ENCODE measurements around the gene C2orf49. TPM values are rescaled to one million over a fixed set of nuclear protein-coding genes. Genes with fewer than 3 reads are reported as not detected.

The C2orf49 gene
- total and polyA plus RNA-seq, 2 donors (not counting 1 experiment from before 2014, with no cell fraction given) = 7.5 to 29.3 TPM

- Histone ChIP-seq H3K27me3 (replicated peaks in 1 of 4; ENCODE audit: control extremely low read depth in 1 of 4, control insufficient read depth in 3 of 4, insufficient read depth in 4 of 4, low read length in 3 of 4) (no peaks in the 10 kb centered on the region), H4K20me1 (ENCODE audit: control insufficient read depth, insufficient read depth, low read length, poor library complexity, severe bottlenecking) (peaks cover 11% of the 10 kb centered on the region), H2AFZ (ENCODE audit: insufficient read depth, low read depth, low read length, poor library complexity, severe bottlenecking) (no peak overlapping the region), H3K36me3 (replicated peaks in 1 of 2; ENCODE audit: control extremely low read depth in 1 of 2, control insufficient read depth in 1 of 2, extremely low read depth in 1 of 2, insufficient read depth in 2 of 2, low read length in 1 of 2) (peaks cover 3 to 56% of the 10 kb centered on the region in 2 experiments), H3K9me3 (ENCODE audit: control extremely low read depth in 1 of 3, control insufficient read depth in 2 of 3, insufficient read depth in 1 of 3, low read length in 2 of 3) (no peaks in the 10 kb centered on the region), H3K4me2 (replicated peaks; ENCODE audit: low read depth, low read length, poor library complexity, severe bottlenecking) (no peak overlapping the region), H3K4me1 (ENCODE audit: control insufficient read depth in 2 of 2, insufficient read depth in 2 of 2, low read length in 2 of 2) (no peaks in the 10 kb centered on the region), H3K27ac (ENCODE audit: low read length in 2 of 2) (no peak overlapping the region), H3K4me3 (ENCODE audit: control extremely low read depth in 1 of 5, extremely low read depth in 1 of 5, insufficient read depth in 1 of 5, low read depth in 2 of 5, low read length in 4 of 5) (no peak overlapping the region), H3K9ac (ENCODE audit: low read length) (no peak overlapping the region), H3K79me2 (ENCODE audit: control insufficient read depth, insufficient read depth, low read length) (peaks cover 8% of the 10 kb centered on the region)
- H3K9me3 Mint-ChIP-seq (ENCODE audit: insufficient read depth) = no peaks in the 10 kb centered on the region
- ChIA-PET CTCF (interaction anchor here (0.6 to 1.7 kb wide), 5 partner anchors 13 to 181 kb away, joined by 3 to 4 read pairs (median 3); no protein-coding TSS in a partner anchor), POLR2A (no interaction called here)
- no peak overlapping the region for H3K4me3 Mint-ChIP-seq
- 67% methylated on average over 3 of the region's 5 CpGs for WGBS (ENCODE audit: insufficient coverage)
- peak; percentile 37 for DNase-seq
- H3K27ac Mint-ChIP-seq = no peak overlapping the region
- H3K27me3 Mint-ChIP-seq = no peaks in the 10 kb centered on the region
- no peak for ATAC-seq (ENCODE audit: low read depth)
- TF ChIP-seq EZH2 (IDR thresholded peaks at IDR 0.05; ENCODE audit: borderline replicate concordance, insufficient read depth, low read depth, low read length, poor library complexity, severe bottlenecking) = no peak
- TF ChIP-seq, protein P1, sequence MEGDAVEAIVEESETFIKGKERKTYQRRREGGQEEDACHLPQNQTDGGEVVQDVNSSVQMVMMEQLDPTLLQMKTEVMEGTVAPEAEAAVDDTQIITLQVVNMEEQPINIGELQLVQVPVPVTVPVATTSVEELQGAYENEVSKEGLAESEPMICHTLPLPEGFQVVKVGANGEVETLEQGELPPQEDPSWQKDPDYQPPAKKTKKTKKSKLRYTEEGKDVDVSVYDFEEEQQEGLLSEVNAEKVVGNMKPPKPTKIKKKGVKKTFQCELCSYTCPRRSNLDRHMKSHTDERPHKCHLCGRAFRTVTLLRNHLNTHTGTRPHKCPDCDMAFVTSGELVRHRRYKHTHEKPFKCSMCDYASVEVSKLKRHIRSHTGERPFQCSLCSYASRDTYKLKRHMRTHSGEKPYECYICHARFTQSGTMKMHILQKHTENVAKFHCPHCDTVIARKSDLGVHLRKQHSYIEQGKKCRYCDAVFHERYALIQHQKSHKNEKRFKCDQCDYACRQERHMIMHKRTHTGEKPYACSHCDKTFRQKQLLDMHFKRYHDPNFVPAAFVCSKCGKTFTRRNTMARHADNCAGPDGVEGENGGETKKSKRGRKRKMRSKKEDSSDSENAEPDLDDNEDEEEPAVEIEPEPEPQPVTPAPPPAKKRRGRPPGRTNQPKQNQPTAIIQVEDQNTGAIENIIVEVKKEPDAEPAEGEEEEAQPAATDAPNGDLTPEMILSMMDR (IDR thresholded peaks at IDR 0.05) = peak; percentile 40
- H3K4me1 Mint-ChIP-seq = no peaks in the 10 kb centered on the region
- intact Hi-C loops (cut with micrococcal nuclease) = no loop called here
These were observed 42.4 kb upstream of the C2orf49 start for GRCh38 chr2:105294844-105295481.

GRCh38 chr2:105296017-105296611 lies 41.2 kb upstream of the C2orf49 start:
- no peaks in the 10 kb centered on the region for H3K27me3 ChIP-seq (replicated peaks in 1 of 4; ENCODE audit: control extremely low read depth in 1 of 4, control insufficient read depth in 3 of 4, insufficient read depth in 4 of 4, low read length in 3 of 4)
- H3K4me3 ChIP-seq (ENCODE audit: control extremely low read depth in 1 of 5, extremely low read depth in 1 of 5, insufficient read depth in 1 of 5, low read depth in 2 of 5, low read length in 4 of 5) = no peak overlapping the region
- peaks cover 2 to 48% of the 10 kb centered on the region in 2 experiments for H3K36me3 ChIP-seq (replicated peaks in 1 of 2; ENCODE audit: control extremely low read depth in 1 of 2, control insufficient read depth in 1 of 2, extremely low read depth in 1 of 2, insufficient read depth in 2 of 2, low read length in 1 of 2)
- H4K20me1 ChIP-seq (ENCODE audit: control insufficient read depth, insufficient read depth, low read length, poor library complexity, severe bottlenecking) = peaks cover 11% of the 10 kb centered on the region
- TF ChIP-seq, protein P1 (IDR thresholded peaks at IDR 0.05) = no peak
- no peak for TF ChIP-seq EZH2 (IDR thresholded peaks at IDR 0.05; ENCODE audit: borderline replicate concordance, insufficient read depth, low read depth, low read length, poor library complexity, severe bottlenecking)
- no peak overlapping the region for H3K9ac ChIP-seq (ENCODE audit: low read length)
- no peaks in the 10 kb centered on the region for H3K9me3 Mint-ChIP-seq (ENCODE audit: insufficient read depth)
- no peaks in the 10 kb centered on the region for H3K27me3 Mint-ChIP-seq
- H3K4me3 Mint-ChIP-seq = no peak overlapping the region
- WGBS (ENCODE audit: insufficient coverage) = 80% methylated on average over 1 of the region's 7 CpGs
- H3K4me1 Mint-ChIP-seq = no peaks in the 10 kb centered on the region
- ChIA-PET POLR2A (no interaction called here), CTCF (no interaction called here)
- peaks cover 12% of the 10 kb centered on the region for H3K79me2 ChIP-seq (ENCODE audit: control insufficient read depth, insufficient read depth, low read length)
- ATAC-seq (ENCODE audit: low read depth) (no peak), DNase-seq (no peak)
- no peak overlapping the region for H2AFZ ChIP-seq (ENCODE audit: insufficient read depth, low read depth, low read length, poor library complexity, severe bottlenecking)
- H3K9me3 ChIP-seq (ENCODE audit: control extremely low read depth in 1 of 3, control insufficient read depth in 2 of 3, insufficient read depth in 1 of 3, low read length in 2 of 3) = no peaks in the 10 kb centered on the region
- no peak overlapping the region for H3K27ac ChIP-seq (ENCODE audit: low read length in 2 of 2)
- H3K27ac Mint-ChIP-seq = no peak overlapping the region
- H3K4me2 ChIP-seq (replicated peaks; ENCODE audit: low read depth, low read length, poor library complexity, severe bottlenecking) = no peak overlapping the region
- intact Hi-C loops (cut with micrococcal nuclease) = no loop called here
- no peaks in the 10 kb centered on the region for H3K4me1 ChIP-seq (ENCODE audit: control insufficient read depth in 2 of 2, insufficient read depth in 2 of 2, low read length in 2 of 2)

Measured in B cell (primary cell).